OCI-LY1 (cell line): ENCODE results near the gene MMS22L.

Experiments used
- CTCF ChIP-seq: fragments of 200-600 bp; sonication (generic), shearing (Covaris generic); IDR thresholded peaks from 2 replicates; pipeline ENCODE4 v1.5.1; 2017; ENCODE audit warnings: mild to moderate bottlenecking, antibody characterized with exemption, low read length, moderate library complexity, mixed read lengths
- EZH2 ChIP-seq: fragments of 200-600 bp; sonication (generic), shearing (Covaris generic); IDR thresholded peaks from 2 replicates; pipeline ENCODE4 v1.8.0; 2017; ENCODE audit warnings: borderline replicate concordance, mixed run types, mild to moderate bottlenecking, antibody characterized with exemption, low read length, moderate library complexity, mixed read lengths

- TF ChIP-seq CTCF (no peak), EZH2 (no peak)
Observed at GRCh38 chr6:97207383-97207782, 75.6 kb downstream of the MMS22L start.
